Measurements from ENCODE around the gene LRRC3B.

Gene LRRC3B

GRCh38 chr3:26631390-26631738, 8.8 kb downstream of the LRRC3B start:
- DNase-seq = no peak

- no peak for DNase-seq
Measured at GRCh38 chr3:26634601-26635000, 12.0 kb downstream of the LRRC3B start.

- no peak for DNase-seq
Measured at GRCh38 chr3:26636096-26636727, 13.6 kb downstream of the LRRC3B start.

GRCh38 chr3:26637698-26638097, 15.1 kb downstream of the LRRC3B start:
- no peak for DNase-seq

GRCh38 chr3:26638113-26638512, 15.5 kb downstream of the LRRC3B start:
- DNase-seq = no peak

- DNase-seq = no peak
Measured at GRCh38 chr3:26639339-26639738, 16.8 kb downstream of the LRRC3B start.

GRCh38 chr3:26647078-26647477, 24.5 kb downstream of the LRRC3B start:
- no peak for DNase-seq

GRCh38 chr3:26648461-26648860, 25.9 kb downstream of the LRRC3B start:
- no peak for DNase-seq

- DNase-seq = no peak
Measured at GRCh38 chr3:26652164-26652563, 29.6 kb downstream of the LRRC3B start.

- no peak for DNase-seq
Measured at GRCh38 chr3:26653811-26654425, 31.3 kb downstream of the LRRC3B start.

- no peak for DNase-seq
Measured at GRCh38 chr3:26655231-26655630, 32.7 kb downstream of the LRRC3B start.

- DNase-seq = no peak
Measured at GRCh38 chr3:26657348-26657976, 34.9 kb downstream of the LRRC3B start.

GRCh38 chr3:26668171-26668570, 45.6 kb downstream of the LRRC3B start:
- DNase-seq = no peak

GRCh38 chr3:26668696-26669095, 46.1 kb downstream of the LRRC3B start:
- DNase-seq = no peak

- no peak for DNase-seq
Measured at GRCh38 chr3:26675336-26675735, 52.8 kb downstream of the LRRC3B start.

- no peak for DNase-seq
Measured at GRCh38 chr3:26681632-26682031, 59.1 kb downstream of the LRRC3B start.

GRCh38 chr3:26682406-26682805, 59.8 kb downstream of the LRRC3B start:
- DNase-seq = no peak

- DNase-seq = no peak
Measured at GRCh38 chr3:26683902-26684301, 61.3 kb downstream of the LRRC3B start.

- no peak for DNase-seq
Measured at GRCh38 chr3:26687466-26687865, 64.9 kb downstream of the LRRC3B start.

GRCh38 chr3:26699553-26699952, 77.0 kb downstream of the LRRC3B start:
- DNase-seq = no peak

- DNase-seq = no peak
Measured at GRCh38 chr3:26703519-26703918, 80.9 kb downstream of the LRRC3B start.

- DNase-seq = no peak
Measured at GRCh38 chr3:26704736-26705135, 82.2 kb downstream of the LRRC3B start.

- DNase-seq = no peak
Measured at GRCh38 chr3:26708501-26708900, 85.9 kb downstream of the LRRC3B start.

- no peak for DNase-seq
Measured at GRCh38 chr3:26712211-26713026, 89.8 kb downstream of the LRRC3B start.

Measured in NCI-H187 (cell line).